Trophoblast cell (in vitro differentiated cells and primary cell): ENCODE results near the gene DIAPH3.

ENCODE experiments used
- DNase-seq, 2 donors: peaks; one replicate each; pipeline ENCODE4 v3.0.0-alpha.2; 2016
- H2AFZ ChIP-seq: 2 replicates; pipeline ENCODE4 v1.6.1; 2013; ENCODE audit warnings: low read length, moderate library complexity, mild to moderate bottlenecking; ENCODE audit not compliant: insufficient read depth, poor library complexity
- H2AK5ac ChIP-seq: 2 replicates; pipeline ENCODE4 v1.6.1; 2013; ENCODE audit warnings: mild to moderate bottlenecking, low read length
- H2BK120ac ChIP-seq: 2 replicates; pipeline ENCODE4 v1.6.1; 2013; ENCODE audit warnings: low read length, mild to moderate bottlenecking, moderate library complexity; ENCODE audit not compliant: insufficient read depth, poor library complexity
- H2BK12ac ChIP-seq: 2 replicates; pipeline ENCODE4 v1.6.1; 2013; ENCODE audit warnings: mild to moderate bottlenecking, low read length, moderate library complexity
- H2BK5ac ChIP-seq: 2 replicates; pipeline ENCODE4 v1.6.1; 2013; ENCODE audit warnings: low read length, low read depth, moderate library complexity, mild to moderate bottlenecking; ENCODE audit not compliant: poor library complexity
- H3K14ac ChIP-seq: 2 replicates; pipeline ENCODE4 v1.6.1; 2013; ENCODE audit warnings: mild to moderate bottlenecking, low read length
- H3K18ac ChIP-seq: 2 replicates; pipeline ENCODE4 v1.6.1; 2013; ENCODE audit warnings: mild to moderate bottlenecking, low read length
- H3K23ac ChIP-seq: 2 replicates; pipeline ENCODE4 v1.6.1; 2013; ENCODE audit warnings: low read length
- H3K27ac ChIP-seq: 2 replicates; pipeline ENCODE4 v1.5.1; 2013; ENCODE audit warnings: low read depth, mild to moderate bottlenecking, inconsistent platforms, low read length, moderate library complexity
- H3K27me3 ChIP-seq: 2 replicates; pipeline ENCODE4 v1.6.1; 2013; ENCODE audit warnings: inconsistent platforms, mild to moderate bottlenecking, low read length, moderate library complexity; ENCODE audit not compliant: insufficient read depth
- H3K36me3 ChIP-seq, 2 experiments: 1 replicate in 1 of 2; 2 replicates in 1 of 2; pipeline ENCODE4 v1.6.1; 2013; ENCODE audit warnings: low read length in 2 of 2, mild to moderate bottlenecking in 2 of 2, moderate library complexity in 1 of 2; ENCODE audit not compliant: insufficient read depth in 2 of 2, control insufficient read depth in 1 of 2
- H3K4ac ChIP-seq: 2 replicates; pipeline ENCODE4 v1.6.1; 2013; ENCODE audit warnings: low read depth, mild to moderate bottlenecking, low read length, moderate library complexity
- H3K4me1 ChIP-seq, 2 experiments: 1 replicate in 1 of 2; 2 replicates in 1 of 2; pipeline ENCODE4 v1.6.1; 2013; ENCODE audit warnings: low read length in 2 of 2, mild to moderate bottlenecking in 2 of 2, moderate library complexity in 1 of 2; ENCODE audit not compliant: insufficient read depth in 2 of 2, control insufficient read depth in 1 of 2
- H3K4me2 ChIP-seq: 2 replicates; pipeline ENCODE4 v1.6.1; 2013; ENCODE audit warnings: inconsistent platforms, mild to moderate bottlenecking, low read length, moderate library complexity
- H3K4me3 ChIP-seq: 2 replicates; pipeline ENCODE4 v1.5.1; 2013; ENCODE audit warnings: mild to moderate bottlenecking, low read depth, low read length, inconsistent platforms
- H3K79me1 ChIP-seq: one replicate; pipeline ENCODE4 v1.6.1; 2013; ENCODE audit warnings: low read length
- H3K79me2 ChIP-seq: 2 replicates; pipeline ENCODE4 v1.6.1; 2013; ENCODE audit warnings: low read length, mild to moderate bottlenecking; ENCODE audit not compliant: control insufficient read depth, insufficient read depth, poor library complexity
- H3K9ac ChIP-seq: 2 replicates; pipeline ENCODE4 v1.6.1; 2013; ENCODE audit warnings: mild to moderate bottlenecking, low read length
- H3K9me3 ChIP-seq: 2 replicates; pipeline ENCODE4 v1.6.1; 2013; ENCODE audit warnings: low read depth, mild to moderate bottlenecking, control low read depth, inconsistent platforms, low read length; ENCODE audit not compliant: insufficient read depth
- H4K12ac ChIP-seq: 2 replicates; pipeline ENCODE4 v1.6.1; 2013; ENCODE audit warnings: low read depth, mild to moderate bottlenecking, low read length, moderate library complexity
- H4K8ac ChIP-seq: 2 replicates; pipeline ENCODE4 v1.6.1; 2013; ENCODE audit warnings: low read depth, mild to moderate bottlenecking, low read length, moderate library complexity
- H4K91ac ChIP-seq: one replicate; pipeline ENCODE4 v1.6.1; 2013; ENCODE audit warnings: low read depth, mild to moderate bottlenecking, low read length, moderate library complexity
- WGBS: extraction: QIAGEN DNeasy Blood & Tissue Kit; methylation state at CpG from one replicate; pipeline ENCODE4 v1.1.7; 2013; ENCODE audit warnings: missing lambda C conversion rate; ENCODE audit not compliant: insufficient read length, insufficient coverage; ENCODE audit errors: extremely low coverage; 5-methylcytosine and 5-hydroxymethylcytosine counted together

Gene DIAPH3

DNA sequence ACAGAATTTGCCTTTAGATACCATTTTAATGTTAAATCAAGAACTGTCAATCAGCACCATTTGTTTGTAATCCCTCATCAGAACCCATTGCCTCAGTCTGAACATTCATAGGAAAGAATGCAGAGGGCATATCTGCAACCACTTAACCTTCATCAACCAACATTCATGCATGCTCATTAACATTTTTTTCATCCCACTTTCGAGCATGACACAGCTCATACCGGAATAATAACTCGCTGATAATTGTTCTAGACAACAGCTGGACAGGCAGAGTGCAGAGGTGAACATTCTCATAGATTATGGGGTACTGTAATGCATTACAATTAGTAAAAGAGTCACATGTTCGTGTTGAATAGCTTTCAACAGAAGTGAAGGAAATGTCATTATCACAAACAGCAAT is 216.8 kb downstream of the DIAPH3 start:
- no peaks in the 10 kb centered on the region for H3K9me3 ChIP-seq
- H3K9ac ChIP-seq, result no peak overlapping the region
- H3K27me3 ChIP-seq, result no peaks in the 10 kb centered on the region
- DNase-seq, result peak; percentile 32 to 75
- no peak overlapping the region for H2AFZ ChIP-seq
- no peak overlapping the region for H2BK120ac ChIP-seq
- no peak overlapping the region for H3K18ac ChIP-seq
- no peaks in the 10 kb centered on the region for H3K79me1 ChIP-seq
- no peak overlapping the region for H3K14ac ChIP-seq
- H2AK5ac ChIP-seq, result no peak overlapping the region
- no CpG with 5 or more reads among the region's 4 CpGs for WGBS
- no peak overlapping the region for H2BK12ac ChIP-seq
- no peak overlapping the region for H4K91ac ChIP-seq
- no peak overlapping the region for H3K4me3 ChIP-seq
- no peaks in the 10 kb centered on the region for H3K4me1 ChIP-seq
- H4K8ac ChIP-seq, result no peak overlapping the region
- no peak overlapping the region for H3K4ac ChIP-seq
- no peak overlapping the region for H2BK5ac ChIP-seq
- no peak overlapping the region for H3K4me2 ChIP-seq
- peaks cover 2% of the 10 kb centered on the region for H3K79me2 ChIP-seq
- H3K36me3 ChIP-seq, result peaks cover 0 to 2% of the 10 kb centered on the region in 2 experiments
- H3K23ac ChIP-seq, result no peak overlapping the region
- no peak overlapping the region for H4K12ac ChIP-seq
- H3K27ac ChIP-seq, result no peak overlapping the region

- Histone ChIP-seq H3K9ac (no peak overlapping the region), H2BK120ac (no peak overlapping the region), H2AFZ (no peak overlapping the region), H3K36me3 (peaks cover 0 to 2% of the 10 kb centered on the region in 2 experiments), H4K91ac (no peak overlapping the region), H3K14ac (no peak overlapping the region), H3K4me1 (no peaks in the 10 kb centered on the region), H2BK5ac (no peak overlapping the region), H3K79me1 (no peaks in the 10 kb centered on the region), H2BK12ac (no peak overlapping the region), H3K23ac (no peak overlapping the region), H3K79me2 (no peaks in the 10 kb centered on the region), H3K27me3 (no peaks in the 10 kb centered on the region), H4K8ac (no peak overlapping the region), H3K4me3 (no peak overlapping the region), H3K9me3 (no peaks in the 10 kb centered on the region), H2AK5ac (no peak overlapping the region), H4K12ac (no peak overlapping the region), H3K27ac (no peak overlapping the region), H3K4me2 (no peak overlapping the region), H3K18ac (no peak overlapping the region), H3K4ac (no peak overlapping the region)
- 100% methylated on average over 1 of the region's 1 CpG for WGBS
- DNase-seq, result no peak
Measured at GRCh38 chr13:59931621-59932020, 232.1 kb downstream of the DIAPH3 start.

- Histone ChIP-seq H3K9ac (no peak overlapping the region), H2AK5ac (no peak overlapping the region), H3K36me3 (no peaks in the 10 kb centered on the region), H2BK5ac (no peak overlapping the region), H3K23ac (no peak overlapping the region), H4K91ac (no peak overlapping the region), H2BK120ac (no peak overlapping the region), H4K8ac (no peak overlapping the region), H3K4me1 (no peaks in the 10 kb centered on the region), H2AFZ (no peak overlapping the region), H3K9me3 (no peaks in the 10 kb centered on the region), H4K12ac (no peak overlapping the region), H3K18ac (no peak overlapping the region), H3K27me3 (no peaks in the 10 kb centered on the region), H3K79me1 (no peaks in the 10 kb centered on the region), H3K14ac (no peak overlapping the region), H2BK12ac (no peak overlapping the region), H3K4me2 (no peak overlapping the region), H3K27ac (no peak overlapping the region), H3K4ac (no peak overlapping the region), H3K4me3 (no peak overlapping the region), H3K79me2 (no peaks in the 10 kb centered on the region)
- WGBS, result no CpG with 5 or more reads among the region's 1 CpG
- DNase-seq, result no peak
Measured at GRCh38 chr13:59924256-59924655, 239.5 kb downstream of the DIAPH3 start.

GRCh38 chr13:59915252-59915651 is 248.5 kb downstream of the DIAPH3 start:
- peaks cover 0 to 3% of the 10 kb centered on the region in 2 experiments for H3K36me3 ChIP-seq
- H3K4ac ChIP-seq, result no peak overlapping the region
- H3K14ac ChIP-seq, result no peak overlapping the region
- no peak overlapping the region for H4K91ac ChIP-seq
- no peak overlapping the region for H2BK120ac ChIP-seq
- H2BK12ac ChIP-seq, result no peak overlapping the region
- H4K12ac ChIP-seq, result no peak overlapping the region
- H3K79me1 ChIP-seq, result no peaks in the 10 kb centered on the region
- no peaks in the 10 kb centered on the region for H3K4me1 ChIP-seq
- WGBS, result no CpG with 5 or more reads among the region's 3 CpGs
- no peaks in the 10 kb centered on the region for H3K9me3 ChIP-seq
- H3K79me2 ChIP-seq, result no peaks in the 10 kb centered on the region
- no peak overlapping the region for H3K4me3 ChIP-seq
- no peak overlapping the region for H3K27ac ChIP-seq
- H3K4me2 ChIP-seq, result no peak overlapping the region
- no peak overlapping the region for H2BK5ac ChIP-seq
- no peak overlapping the region for H3K23ac ChIP-seq
- DNase-seq, result no peak
- no peak overlapping the region for H3K18ac ChIP-seq
- no peak overlapping the region for H4K8ac ChIP-seq
- H3K9ac ChIP-seq, result no peak overlapping the region
- no peak overlapping the region for H2AFZ ChIP-seq
- H3K27me3 ChIP-seq, result no peaks in the 10 kb centered on the region
- no peak overlapping the region for H2AK5ac ChIP-seq
